Mesodermal cell (in vitro differentiated cells): ENCODE results near the gene ARMCX5.

Experiments
- H3K27ac ChIP-seq: 2 replicates; pipeline ENCODE4 v1.7.0; 2013; ENCODE audit warnings: mild to moderate bottlenecking, low read depth, low read length, moderate library complexity; ENCODE audit not compliant: severe bottlenecking
- H3K36me3 ChIP-seq: 2 replicates; pipeline ENCODE4 v1.7.1; 2013; ENCODE audit warnings: mild to moderate bottlenecking, low read length, moderate library complexity; ENCODE audit not compliant: control insufficient read depth, insufficient read depth
- H3K4me1 ChIP-seq: one replicate; pipeline ENCODE4 v1.7.1; 2013; ENCODE audit warnings: mild to moderate bottlenecking, low read length; ENCODE audit not compliant: insufficient read depth, control insufficient read depth, poor library complexity, severe bottlenecking
- H3K4me3 ChIP-seq: 2 replicates; pipeline ENCODE4 v1.7.0; 2013; ENCODE audit warnings: low read length, control low read depth, mild to moderate bottlenecking; ENCODE audit not compliant: insufficient read depth, poor library complexity, severe bottlenecking; ENCODE audit errors: extremely low read depth
- H3K9me3 ChIP-seq: 2 replicates; pipeline ENCODE4 v1.7.1; 2013; ENCODE audit warnings: mild to moderate bottlenecking, low read length, moderate library complexity; ENCODE audit not compliant: control insufficient read depth
- WGBS, 2 experiments: methylation state at CpG; one replicate each; pipeline ENCODE4 v1.1.5; 2013; ENCODE audit warnings: missing lambda C conversion rate in 2 of 2; ENCODE audit not compliant: insufficient coverage in 2 of 2; 5-methylcytosine and 5-hydroxymethylcytosine counted together

Gene ARMCX5

DNA sequence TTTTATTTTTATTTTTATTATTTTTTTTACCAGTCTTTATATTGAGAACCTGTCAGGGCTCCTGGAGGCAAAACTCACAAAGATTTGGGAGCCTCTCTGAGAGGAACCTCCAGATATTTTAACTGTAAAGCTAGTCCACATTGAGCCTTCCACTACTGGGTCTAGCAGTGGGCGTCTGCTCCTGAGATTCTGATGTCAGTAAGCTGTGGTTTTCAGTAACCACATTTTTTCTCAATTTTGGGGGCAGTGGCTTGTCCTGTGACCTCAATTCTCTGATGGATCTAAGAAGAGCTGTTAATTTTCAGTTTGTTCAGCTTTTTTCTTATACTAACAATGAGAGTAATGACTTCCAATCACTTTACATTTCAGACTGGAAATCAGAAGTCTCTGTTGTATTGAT, 28.3 kb downstream of the ARMCX5 start:
- no CpG with 5 or more reads among the region's 1 CpG for WGBS, 2 experiments
- Histone ChIP-seq H3K27ac (no peak overlapping the region), H3K4me1 (no peaks in the 10 kb centered on the region)

GRCh38 chrX:102637561-102637960, 38.2 kb downstream of the ARMCX5 start:
- H3K4me1 ChIP-seq, result no peaks in the 10 kb centered on the region
- peaks cover 6% of the 10 kb centered on the region for H3K36me3 ChIP-seq
- no peak overlapping the region for H3K27ac ChIP-seq
- H3K9me3 ChIP-seq, result no peaks in the 10 kb centered on the region
- no CpG with 5 or more reads among the region's 1 CpG for WGBS, 2 experiments
- H3K4me3 ChIP-seq, result no peak overlapping the region

More for the DNA sequence above, 28.3 kb downstream of the ARMCX5 start:
- no peaks in the 10 kb centered on the region for H3K36me3 ChIP-seq
- no peaks in the 10 kb centered on the region for H3K9me3 ChIP-seq
- no peak overlapping the region for H3K4me3 ChIP-seq

DNA sequence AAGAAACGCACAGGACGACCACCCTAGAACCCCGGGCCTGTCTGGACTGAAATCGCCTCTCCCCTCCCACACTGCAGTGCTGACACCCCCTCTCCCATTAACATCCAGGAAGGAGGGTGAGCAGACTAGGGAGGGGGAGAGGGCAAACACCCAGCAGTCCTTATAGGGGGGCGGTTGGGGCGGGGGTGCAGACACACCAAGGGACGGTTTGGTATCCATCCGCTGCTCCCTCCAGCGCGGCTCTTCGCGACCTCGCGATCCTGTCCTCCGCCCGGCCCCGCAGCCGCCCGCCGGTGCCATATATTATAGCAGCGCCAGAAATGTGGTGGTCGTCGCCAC, 51.6 kb downstream of the ARMCX5 start:
- Histone ChIP-seq H3K36me3 (no peaks in the 10 kb centered on the region), H3K9me3 (no peaks in the 10 kb centered on the region), H3K4me3 (peak overlapping the region; percentile 45), H3K27ac (no peak overlapping the region), H3K4me1 (no peaks in the 10 kb centered on the region)
- 0 to 5% methylated on average over 1 to 12 of the region's 23 CpGs for WGBS, 2 experiments

DNA sequence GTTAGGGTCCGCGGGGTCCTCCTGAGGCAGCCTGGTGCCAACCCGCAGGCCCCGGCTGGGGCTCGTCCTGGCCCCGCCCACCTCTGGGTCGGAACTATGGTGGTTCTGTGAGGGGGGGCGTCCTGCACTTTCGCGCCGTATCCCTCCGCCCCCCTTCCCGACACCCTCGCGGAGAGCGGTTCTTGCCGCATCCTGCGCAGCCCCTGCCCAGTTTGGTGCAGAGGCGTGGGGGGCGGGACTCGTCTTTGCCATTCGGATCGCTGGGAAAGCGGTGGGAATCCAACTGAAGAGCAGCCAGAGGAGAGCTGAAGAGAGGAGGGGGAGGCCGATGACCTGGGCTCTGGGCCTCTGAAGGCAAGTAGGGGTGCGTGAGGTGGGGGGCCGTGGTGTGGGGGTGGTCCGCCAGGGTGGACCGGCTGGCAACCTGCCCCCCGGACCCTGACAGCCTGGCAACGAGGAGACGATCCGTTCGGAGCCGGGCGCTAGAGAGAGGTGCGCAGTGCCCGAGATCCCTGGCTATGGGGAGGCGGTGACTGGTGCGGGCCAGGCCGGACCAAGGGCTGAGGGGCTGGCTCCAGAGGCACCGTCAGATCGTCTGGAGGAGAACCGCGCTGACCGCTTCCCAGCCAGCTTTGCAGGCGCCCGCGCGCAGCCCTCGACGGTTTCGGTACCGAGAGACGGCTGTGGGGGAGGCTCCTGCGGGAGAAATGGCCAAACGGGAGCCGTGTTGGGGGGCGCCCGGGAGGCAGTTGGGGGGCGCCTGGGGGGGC, 52.1 kb downstream of the ARMCX5 start, which contains the start of gene GPRASP1:
GPRASP1 (plus strand) TSS at position 242 of the 770 bp plus-strand sequence. CDS start 2,431 bp downstream, outside the sequence.
- peak within 1 kb of the TSS; percentile 45 for H3K4me3 ChIP-seq
- no peaks in the 10 kb centered on the region for H3K36me3 ChIP-seq
- WGBS, 2 experiments, result 0 to 10% methylated on average over 2 to 20 of the region's 61 CpGs
- H3K27ac ChIP-seq, result no peak within 1 kb of the TSS
- no peaks in the 10 kb centered on the region for H3K4me1 ChIP-seq
- no peaks in the 10 kb centered on the region for H3K9me3 ChIP-seq

DNA sequence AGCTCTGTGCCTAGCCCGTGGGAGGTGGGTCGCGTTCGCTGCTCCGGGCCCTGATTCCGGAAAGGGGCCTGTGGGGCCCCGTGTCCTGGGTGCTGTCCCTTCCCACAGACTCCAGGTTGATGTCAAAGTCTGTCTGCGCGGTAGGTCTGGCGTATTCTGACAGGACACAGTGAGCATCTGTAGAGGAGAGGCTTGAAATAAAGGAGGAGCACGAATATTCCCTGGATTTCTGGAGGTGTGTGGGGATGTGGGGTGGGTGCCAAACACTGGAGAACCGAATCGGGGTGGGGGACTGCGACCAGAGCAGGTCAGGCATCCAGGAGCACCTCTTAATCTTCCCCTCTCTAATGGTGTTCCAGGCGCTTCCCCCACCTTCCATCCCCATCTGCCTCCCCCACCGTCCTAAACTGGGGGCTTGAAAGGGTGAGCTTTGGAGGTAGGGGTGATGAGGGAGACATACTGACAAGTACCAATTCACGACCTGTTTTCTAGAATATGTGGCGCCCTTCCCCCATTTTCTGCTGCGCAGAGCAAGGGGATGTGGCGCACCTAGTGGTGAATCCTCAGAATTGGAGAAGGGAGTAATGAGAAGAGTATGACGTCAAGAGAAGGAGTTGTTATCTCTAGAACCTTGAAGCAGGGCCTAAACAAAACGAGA, 52.8 kb downstream of the ARMCX5 start:
- Histone ChIP-seq H3K4me3 (peak overlapping the region; percentile 45), H3K36me3 (no peaks in the 10 kb centered on the region), H3K9me3 (no peaks in the 10 kb centered on the region), H3K4me1 (no peaks in the 10 kb centered on the region), H3K27ac (no peak overlapping the region)
- 0% methylated on average over 1 of the region's 22 CpGs; no CpG with 5 or more reads in 1 of the 2 experiments for WGBS, 2 experiments
